H54 (cell line): ENCODE data around the gene KSR1.
"Not testable (repeated sequence)": the region's sequence is repeated elsewhere in the genome, so short reads cannot be mapped to it uniquely, and the experiment has no call there.

Experiments used
- DNase-seq: peaks from one replicate; pipeline ENCODE4 v3.0.0; 2011; ENCODE audit warnings: low spot score, mixed read lengths; ENCODE audit not compliant: insufficient read length
- FAIRE-seq: peaks from 3 replicates; lab custom pipeline; 2011; peaks lifted over from hg19 to GRCh38; lab: Jason Lieb, UNC
- POLR2A ChIP-seq: IDR thresholded peaks from 2 replicates; pipeline ENCODE4 v1.6.1; 2011; ENCODE audit warnings: low read depth, mild to moderate bottlenecking, low read length

Gene KSR1

GRCh38 chr17:27663936-27664605, 207.8 kb downstream of the KSR1 start:
- FAIRE-seq (no peak), DNase-seq (no peak)
- no peak for TF ChIP-seq POLR2A

GRCh38 chr17:27664606-27664965, 208.3 kb downstream of the KSR1 start:
- no peak for TF ChIP-seq POLR2A
- no peak for DNase-seq
- no peak for FAIRE-seq

- TF ChIP-seq POLR2A = no peak
- DNase-seq (no peak), FAIRE-seq (no peak)
Measured at GRCh38 chr17:27665549-27665948, 209.3 kb downstream of the KSR1 start.

GRCh38 chr17:27666270-27666669, 210.0 kb downstream of the KSR1 start:
- not testable (repeated sequence) for FAIRE-seq, DNase-seq

- no peak for DNase-seq
- no peak for FAIRE-seq
- no peak for TF ChIP-seq POLR2A
Measured at GRCh38 chr17:27666831-27667560, 210.7 kb downstream of the KSR1 start.

GRCh38 chr17:27667656-27668487, 211.6 kb downstream of the KSR1 start:
- no peak for TF ChIP-seq POLR2A
- DNase-seq (no peak), FAIRE-seq (no peak)

GRCh38 chr17:27668488-27668823, 212.2 kb downstream of the KSR1 start:
- TF ChIP-seq POLR2A = no peak
- DNase-seq (no peak), FAIRE-seq (no peak)

GRCh38 chr17:27669136-27669535, 212.9 kb downstream of the KSR1 start:
- no peak for DNase-seq
- no peak for TF ChIP-seq POLR2A
- no peak for FAIRE-seq

- FAIRE-seq (no peak), DNase-seq (no peak)
- TF ChIP-seq POLR2A = no peak
Measured at GRCh38 chr17:27669850-27670249, 213.6 kb downstream of the KSR1 start.

- DNase-seq = no peak
- no peak for TF ChIP-seq POLR2A
- no peak for FAIRE-seq
Measured at GRCh38 chr17:27670791-27671590, 214.7 kb downstream of the KSR1 start.

GRCh38 chr17:27671591-27671910, 215.3 kb downstream of the KSR1 start:
- no peak for TF ChIP-seq POLR2A
- FAIRE-seq = no peak

GRCh38 chr17:27671977-27672480, 215.8 kb downstream of the KSR1 start:
- FAIRE-seq, DNase-seq: not testable (repeated sequence)

More at GRCh38 chr17:27671591-27671910, 215.3 kb downstream of the KSR1 start:
- no peak for DNase-seq

GRCh38 chr17:27674335-27674734, 218.1 kb downstream of the KSR1 start:
- DNase-seq = no peak
- no peak for FAIRE-seq
- TF ChIP-seq POLR2A = no peak
